B cell (primary cell): ENCODE results near the gene ATG4D. TPM values are rescaled to one million over a fixed set of nuclear protein-coding genes. Genes with fewer than 3 reads are reported as not detected.

ENCODE experiments used
- ATAC-seq: fragments of 200-7000 bp; cut with Tn5 transposase; one replicate; pipeline ENCODE4 v1.10.0; 2021; ENCODE audit warnings: low read depth, mild to moderate bottlenecking, moderate number of reproducible peaks, moderate library complexity
- CTCF ChIA-PET: fragments of 350-600 bp; sonication (Branson Sonifier 250); formaldehyde crosslinking; loops from one replicate; lab custom pipeline; 2021; ENCODE audit warnings: antibody characterized with exemption, inconsistent platforms; lab: Charles Lee
- POLR2A ChIA-PET: fragments of 350-600 bp; sonication (Branson Sonifier 250); formaldehyde crosslinking; loops from one replicate; lab custom pipeline; 2021; ENCODE audit warnings: antibody characterized with exemption; lab: Charles Lee
- DNase-seq: peaks from one replicate; pipeline ENCODE4 v3.0.0; 2013
- H2AFZ ChIP-seq: 2 replicates; pipeline ENCODE4 v1.6.1; 2012; ENCODE audit warnings: mild to moderate bottlenecking, low read depth, low read length; ENCODE audit not compliant: insufficient read depth, poor library complexity, severe bottlenecking
- H3K27ac ChIP-seq, 2 donors: 1 replicate in 1 of 2; 2 replicates in 1 of 2; pipeline ENCODE4 v1.5.1; 2012 to 2013; ENCODE audit warnings: low read length in 2 of 2, mild to moderate bottlenecking in 2 of 2, moderate library complexity in 1 of 2
- H3K27me3 ChIP-seq, 4 experiments: fragments of 200-600 bp in 1 of 4; sonication (generic) in 1 of 4; replicated peaks in 1 of 4; 1 replicate in 2 of 4; 2 replicates in 2 of 4; pipeline versions ENCODE4 v1.6.1 to v1.7.0; 2013 to 2016; ENCODE audit warnings: low read length in 3 of 4, mild to moderate bottlenecking in 2 of 4, mixed read lengths in 1 of 4, moderate library complexity in 1 of 4; ENCODE audit not compliant: insufficient read depth in 4 of 4, control insufficient read depth in 3 of 4; ENCODE audit errors: control extremely low read depth in 1 of 4
- H3K36me3 ChIP-seq, 2 experiments: replicated peaks in 1 of 2; 1 replicate in 1 of 2; 2 replicates in 1 of 2; pipeline versions ENCODE4 v1.6.1 to v1.7.1; 2013; ENCODE audit warnings: low read length in 1 of 2; ENCODE audit not compliant: insufficient read depth in 2 of 2, control insufficient read depth in 1 of 2; ENCODE audit errors: control extremely low read depth in 1 of 2, extremely low read depth in 1 of 2
- H3K4me1 ChIP-seq, 2 donors: fragments of 200-600 bp in 1 of 2; sonication (generic) in 1 of 2; 1 replicate in 1 of 2; 2 replicates in 1 of 2; pipeline versions ENCODE4 v1.5.1 to v1.6.1; 2013 to 2017; ENCODE audit warnings: low read length in 2 of 2; ENCODE audit not compliant: control insufficient read depth in 2 of 2, insufficient read depth in 2 of 2
- H3K4me2 ChIP-seq: replicated peaks from 2 replicates; pipeline ENCODE3; 2012; ENCODE audit warnings: mild to moderate bottlenecking, low read depth, low read length; ENCODE audit not compliant: poor library complexity, severe bottlenecking
- H3K4me3 ChIP-seq, 5 experiments: fragments of 200-600 bp in 1 of 5; sonication (generic) in 1 of 5; 1 replicate in 3 of 5; 2 replicates in 2 of 5; pipeline versions ENCODE4 v1.5.1 to v1.7.0; 2011 to 2016; ENCODE audit warnings: low read length in 4 of 5, mild to moderate bottlenecking in 4 of 5, low read depth in 2 of 5, control low read depth in 1 of 5, moderate library complexity in 1 of 5; ENCODE audit not compliant: insufficient read depth in 1 of 5; ENCODE audit errors: control extremely low read depth in 1 of 5, extremely low read depth in 1 of 5
- H3K79me2 ChIP-seq: fragments of 200-600 bp; sonication (generic); one replicate; pipeline ENCODE4 v1.6.0; 2016; ENCODE audit warnings: low read length; ENCODE audit not compliant: control insufficient read depth, insufficient read depth
- H3K9ac ChIP-seq: fragments of 200-600 bp; sonication (generic); 2 replicates; pipeline ENCODE4 v1.6.1; 2017; ENCODE audit warnings: mild to moderate bottlenecking, low read length, moderate library complexity
- H3K9me3 ChIP-seq, 3 donors: one replicate each; pipeline versions ENCODE4 v1.6.1 to v1.7.1; 2013; ENCODE audit warnings: low read length in 2 of 3; ENCODE audit not compliant: control insufficient read depth in 2 of 3, insufficient read depth in 1 of 3; ENCODE audit errors: control extremely low read depth in 1 of 3
- H4K20me1 ChIP-seq: 2 replicates; pipeline ENCODE4 v1.6.0; 2012; ENCODE audit warnings: mild to moderate bottlenecking, low read length; ENCODE audit not compliant: insufficient read depth, control insufficient read depth, poor library complexity, severe bottlenecking
- H3K27ac Mint-ChIP-seq: one replicate; pipeline ENCODE4 v1.8.0; 2021; ENCODE audit warnings: mixed read lengths
- H3K27me3 Mint-ChIP-seq: one replicate; pipeline ENCODE4 v1.8.0; 2021; ENCODE audit warnings: mixed read lengths
- H3K4me1 Mint-ChIP-seq: one replicate; pipeline ENCODE4 v1.8.0; 2021; ENCODE audit warnings: mixed read lengths
- H3K4me3 Mint-ChIP-seq: one replicate; pipeline ENCODE4 v1.8.0; 2021; ENCODE audit warnings: mixed read lengths
- H3K9me3 Mint-ChIP-seq: one replicate; pipeline ENCODE4 v1.8.0; 2022; ENCODE audit warnings: mixed read lengths; ENCODE audit not compliant: insufficient read depth
- EZH2 ChIP-seq: IDR thresholded peaks from 2 replicates; pipeline ENCODE4 v1.6.1; 2012; ENCODE audit warnings: borderline replicate concordance, low read depth, mild to moderate bottlenecking, moderate library complexity, low read length; ENCODE audit not compliant: insufficient read depth, poor library complexity, severe bottlenecking
- WGBS: methylation state at CpG from one replicate; pipeline ENCODE4 v1.1.5; 2013; ENCODE audit warnings: missing lambda C conversion rate; ENCODE audit not compliant: insufficient coverage; 5-methylcytosine and 5-hydroxymethylcytosine counted together
- intact Hi-C: fragments of 100-400 bp; cut with micrococcal nuclease; formaldehyde crosslinking; loops from one replicate; pipeline ENCODE4 v1.10.0; 2022
- polyA plus RNA-seq: library from polyadenylated mRNA; depleted of rRNA; stranded (reverse); fragments of >200 nt; gene quantifications from 2 replicates; pipeline ENCODE4 v1.2.3, GENCODE V29; 2012
- total RNA-seq, 2 donors: library from RNA; stranded (reverse); fragments of 120-200 nt in 1 of 2; gene quantifications; 1 replicate in 1 of 2; 2 replicates in 1 of 2; pipeline versions ENCODE4 v1.2.3 to v1.2.4, GENCODE V29; 2013 to 2022
- TF ChIP-seq, protein P1 (sequence below): fragments of 200-600 bp; IDR thresholded peaks from one replicate; pipeline ENCODE4 v1.8.0; 2022; ENCODE audit warnings: antibody characterized with exemption, mild to moderate bottlenecking

Gene ATG4D
- total and polyA plus RNA-seq, 2 donors (not counting 1 experiment from before 2014, with no cell fraction given) = 58.8 to 75.5 TPM

DNA sequence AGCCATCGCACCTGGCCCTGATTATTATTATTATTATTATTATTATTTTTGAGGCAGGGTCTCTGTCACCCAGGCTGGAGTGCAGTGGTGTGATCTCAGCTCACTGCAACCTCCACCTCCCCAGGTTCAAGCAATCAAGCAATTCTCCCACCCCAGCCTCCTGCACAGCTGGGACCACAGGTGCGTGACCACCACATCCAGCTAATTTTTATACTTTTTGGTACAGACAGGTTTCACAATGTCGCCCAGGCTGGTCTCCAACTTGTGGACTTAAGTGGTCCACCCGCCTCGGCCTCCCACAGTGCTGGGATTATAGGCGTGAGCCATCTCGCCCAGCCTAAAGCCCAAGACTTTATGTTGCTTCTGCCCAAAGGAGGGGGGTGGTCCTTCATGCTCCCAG, 49.4 kb downstream of the ATG4D start:
- Histone ChIP-seq H3K27ac (no peak overlapping the region), H3K4me2 (no peak overlapping the region), H3K9ac (no peak overlapping the region), H3K4me1 (peaks cover 30 to 45% of the 10 kb centered on the region in 2 donors), H4K20me1 (no peaks in the 10 kb centered on the region), H3K27me3 (no peaks in the 10 kb centered on the region), H2AFZ (no peak overlapping the region), H3K9me3 (no peaks in the 10 kb centered on the region), H3K79me2 (peaks cover 10% of the 10 kb centered on the region), H3K4me3 (no peak overlapping the region), H3K36me3 (no peaks in the 10 kb centered on the region)
- ATAC-seq (no peak), DNase-seq (no peak)
- 60% methylated on average over 4 of the region's 7 CpGs for WGBS
- Mint-ChIP-seq H3K9me3 (no peaks in the 10 kb centered on the region), H3K4me3 (no peak overlapping the region), H3K27ac (no peak overlapping the region), H3K27me3 (no peaks in the 10 kb centered on the region), H3K4me1 (peaks cover 30% of the 10 kb centered on the region)
- CTCF ChIA-PET = interaction anchor here (1.6 to 1.8 kb wide), 2 partner anchors 11 to 51 kb away, joined by 4 to 12 read pairs; no protein-coding TSS in a partner anchor
- POLR2A ChIA-PET = no interaction called here
- intact Hi-C loops = no loop called here
- TF ChIP-seq, protein P1, sequence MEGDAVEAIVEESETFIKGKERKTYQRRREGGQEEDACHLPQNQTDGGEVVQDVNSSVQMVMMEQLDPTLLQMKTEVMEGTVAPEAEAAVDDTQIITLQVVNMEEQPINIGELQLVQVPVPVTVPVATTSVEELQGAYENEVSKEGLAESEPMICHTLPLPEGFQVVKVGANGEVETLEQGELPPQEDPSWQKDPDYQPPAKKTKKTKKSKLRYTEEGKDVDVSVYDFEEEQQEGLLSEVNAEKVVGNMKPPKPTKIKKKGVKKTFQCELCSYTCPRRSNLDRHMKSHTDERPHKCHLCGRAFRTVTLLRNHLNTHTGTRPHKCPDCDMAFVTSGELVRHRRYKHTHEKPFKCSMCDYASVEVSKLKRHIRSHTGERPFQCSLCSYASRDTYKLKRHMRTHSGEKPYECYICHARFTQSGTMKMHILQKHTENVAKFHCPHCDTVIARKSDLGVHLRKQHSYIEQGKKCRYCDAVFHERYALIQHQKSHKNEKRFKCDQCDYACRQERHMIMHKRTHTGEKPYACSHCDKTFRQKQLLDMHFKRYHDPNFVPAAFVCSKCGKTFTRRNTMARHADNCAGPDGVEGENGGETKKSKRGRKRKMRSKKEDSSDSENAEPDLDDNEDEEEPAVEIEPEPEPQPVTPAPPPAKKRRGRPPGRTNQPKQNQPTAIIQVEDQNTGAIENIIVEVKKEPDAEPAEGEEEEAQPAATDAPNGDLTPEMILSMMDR = no peak
- no peak for TF ChIP-seq EZH2

DNA sequence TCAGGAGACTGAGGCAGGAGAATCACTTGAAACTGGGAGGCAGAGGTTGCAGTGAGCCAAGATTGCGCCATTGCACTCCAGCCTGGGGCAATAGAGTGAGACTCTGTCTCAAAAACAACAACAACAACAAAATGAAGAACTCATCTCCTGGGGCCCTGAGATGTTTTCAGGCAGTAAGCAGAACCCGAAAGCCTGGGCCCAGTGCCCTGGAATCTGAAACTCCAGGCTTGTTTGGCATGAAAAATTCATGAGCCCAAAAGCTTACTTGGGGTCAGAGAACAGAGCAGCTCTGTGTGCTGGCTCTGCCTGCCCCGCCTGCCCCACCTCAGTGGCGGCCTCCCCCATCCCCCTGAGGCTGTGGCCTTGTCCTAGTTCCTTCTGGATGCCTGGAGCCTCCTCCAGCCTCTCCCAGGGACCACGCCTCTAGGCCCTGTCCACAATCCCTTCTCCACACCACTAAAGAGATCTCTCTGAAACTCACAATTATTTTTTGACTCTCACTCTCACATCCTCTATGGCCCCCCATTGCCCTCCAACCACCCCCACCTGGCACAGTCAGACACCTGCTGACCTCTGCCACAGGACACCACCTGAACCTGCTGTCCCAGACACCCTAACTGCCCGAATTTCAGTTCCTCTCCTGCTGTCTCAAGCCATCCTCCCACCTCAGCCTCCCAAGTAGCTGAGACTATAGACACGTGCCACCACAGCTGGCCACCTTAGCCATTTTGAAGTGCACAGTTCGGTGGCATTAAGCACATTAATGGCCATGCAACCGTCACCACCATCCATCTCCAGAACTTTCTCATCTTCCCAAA, 50.3 kb downstream of the ATG4D start:
- H3K4me2 ChIP-seq = peak overlapping the region; percentile 41
- peak; percentile 59 for ATAC-seq

More for the DNA sequence above, 50.3 kb downstream of the ATG4D start:
- TF ChIP-seq, protein P1 = no peak
- no peak for TF ChIP-seq EZH2
- H3K4me3 Mint-ChIP-seq = peak overlapping the region; percentile 83
- peak overlapping the region; percentile 94 for H3K27ac Mint-ChIP-seq
- Histone ChIP-seq H3K4me1 (peaks cover 30 to 45% of the 10 kb centered on the region in 2 donors), H3K79me2 (peaks cover 10% of the 10 kb centered on the region), H3K27me3 (no peaks in the 10 kb centered on the region), H3K36me3 (no peaks in the 10 kb centered on the region), H4K20me1 (no peaks in the 10 kb centered on the region), H3K27ac (peak overlapping the region in 1 of 2 donors; percentile 9), H3K4me3 (no peak overlapping the region), H2AFZ (no peak overlapping the region), H3K9ac (no peak overlapping the region), H3K9me3 (no peaks in the 10 kb centered on the region)
- POLR2A ChIA-PET = interaction anchor here (0.7 to 1.1 kb wide), 2 partner anchors 10 to 987 kb away, joined by 4 read pairs; no protein-coding TSS in a partner anchor
- H3K27me3 Mint-ChIP-seq = no peaks in the 10 kb centered on the region
- intact Hi-C loops = no loop called here
- WGBS = 39% methylated on average over 9 of the region's 9 CpGs
- H3K4me1 Mint-ChIP-seq = peaks cover 30% of the 10 kb centered on the region
- CTCF ChIA-PET = interaction anchor here (2.8 kb wide), 1 partner anchor 13 kb away, joined by 27 read pairs; no protein-coding TSS in a partner anchor
- peak; percentile 56 for DNase-seq
- no peaks in the 10 kb centered on the region for H3K9me3 Mint-ChIP-seq
